Liver (tissue), 9 donors: ENCODE results near the gene PMP22. TPM values are rescaled to one million over a fixed set of nuclear protein-coding genes. Genes with fewer than 3 reads are reported as not detected.
A peak's percentile ranks its signal among the peaks of the same experiment; 100 is the strongest.

Experiments used
- DNase-seq: peaks from one replicate; pipeline ENCODE4 v3.0.0-alpha.2; 2017; ENCODE audit warnings: low spot score
- H3K27ac ChIP-seq, 2 donors: one replicate each; pipeline ENCODE4 v1.7.0; 2013; ENCODE audit warnings: inconsistent platforms in 2 of 2, low read length in 2 of 2, control low read depth in 1 of 2, low read depth in 1 of 2, mild to moderate bottlenecking in 1 of 2
- H3K27me3 ChIP-seq, 4 donors: one replicate each; pipeline versions ENCODE4 v1.6.1 to v1.7.0; 2013; ENCODE audit warnings: low read length in 3 of 4, inconsistent platforms in 1 of 4, mild to moderate bottlenecking in 1 of 4, moderate library complexity in 1 of 4; ENCODE audit not compliant: control insufficient read depth in 4 of 4, insufficient read depth in 4 of 4
- H3K36me3 ChIP-seq, 4 donors: one replicate each; pipeline versions ENCODE4 v1.6.1 to v1.7.0; 2013; ENCODE audit warnings: low read length in 3 of 4, mild to moderate bottlenecking in 3 of 4, low read depth in 1 of 4, moderate library complexity in 1 of 4; ENCODE audit not compliant: control insufficient read depth in 4 of 4, insufficient read depth in 3 of 4
- H3K4me1 ChIP-seq, 4 donors: one replicate each; pipeline versions ENCODE4 v1.6.1 to v1.7.0; 2013; ENCODE audit warnings: low read length in 3 of 4, mild to moderate bottlenecking in 3 of 4, moderate library complexity in 1 of 4; ENCODE audit not compliant: control insufficient read depth in 4 of 4, insufficient read depth in 4 of 4
- H3K4me3 ChIP-seq, 3 donors: one replicate each; pipeline versions ENCODE4 v1.6.1 to v1.7.0; 2013; ENCODE audit warnings: low read length in 3 of 3, control low read depth in 1 of 3, low read depth in 1 of 3, mild to moderate bottlenecking in 1 of 3
- H3K9ac ChIP-seq, 2 donors: one replicate each; pipeline ENCODE4 v1.7.0; 2013; ENCODE audit warnings: low read length in 2 of 2, mild to moderate bottlenecking in 2 of 2, moderate library complexity in 2 of 2, control low read depth in 1 of 2, low read depth in 1 of 2
- H3K9me3 ChIP-seq, 4 donors: one replicate each; pipeline versions ENCODE4 v1.6.1 to v1.7.0; 2013; ENCODE audit warnings: low read length in 3 of 4; ENCODE audit not compliant: control insufficient read depth in 4 of 4
- EGR1 ChIP-seq, 2 donors: IDR thresholded peaks; 2 replicates each; pipeline ENCODE4 v1.6.1; 2016 to 2018; ENCODE audit warnings: antibody characterized with exemption in 2 of 2, low read depth in 2 of 2
- FOXA1 ChIP-seq: IDR thresholded peaks from 2 replicates; pipeline ENCODE4 v1.6.1; 2016; ENCODE audit warnings: antibody characterized with exemption
- GABPA ChIP-seq, 2 donors: IDR thresholded peaks in 1 of 2; conservative IDR thresholded peaks in 1 of 2; 2 replicates each; pipeline ENCODE4 v1.6.1; 2016; ENCODE audit warnings: antibody characterized with exemption in 2 of 2, mild to moderate bottlenecking in 1 of 2, moderate library complexity in 1 of 2
- HNF4A ChIP-seq, 2 donors: conservative IDR thresholded peaks; 2 replicates each; pipeline ENCODE4 v1.6.1; 2016; ENCODE audit warnings: antibody characterized with exemption in 2 of 2, mild to moderate bottlenecking in 2 of 2
- HNF4G ChIP-seq: IDR thresholded peaks from 2 replicates; pipeline ENCODE4 v1.6.1; 2016; ENCODE audit warnings: antibody characterized with exemption
- JUND ChIP-seq, 2 donors: IDR thresholded peaks; 2 replicates each; pipeline ENCODE4 v1.6.1; 2016; ENCODE audit warnings: antibody characterized with exemption in 2 of 2
- NR2F2 ChIP-seq: IDR thresholded peaks from 2 replicates; pipeline ENCODE4 v1.6.1; 2016; ENCODE audit warnings: antibody characterized with exemption
- RAD21 ChIP-seq, 2 donors: IDR thresholded peaks; 2 replicates each; pipeline ENCODE4 v1.6.1; 2016; ENCODE audit warnings: antibody characterized with exemption in 2 of 2, mild to moderate bottlenecking in 2 of 2
- RXRA ChIP-seq, 2 donors: IDR thresholded peaks; 2 replicates each; pipeline ENCODE4 v1.6.1; 2017 to 2018; ENCODE audit warnings: antibody characterized with exemption in 2 of 2, mild to moderate bottlenecking in 1 of 2
- TAF1 ChIP-seq: conservative IDR thresholded peaks from 2 replicates; pipeline ENCODE4 v1.6.1; 2016; ENCODE audit warnings: antibody characterized with exemption, mild to moderate bottlenecking
- YY1 ChIP-seq: IDR thresholded peaks from 2 replicates; pipeline ENCODE4 v1.6.1; 2016; ENCODE audit warnings: antibody characterized with exemption, mild to moderate bottlenecking
- WGBS: extraction: QIAGEN DNeasy Blood & Tissue Kit; methylation state at CpG from one replicate; pipeline ENCODE4 v1.1.7; 2013; 5-methylcytosine and 5-hydroxymethylcytosine counted together
- polyA plus RNA-seq, 2 donors: library from polyadenylated mRNA; stranded (reverse) in 1 of 2; unstranded in 1 of 2; fragments of 200-250 nt in 1 of 2; fragments of >200 nt in 1 of 2; fragmentation: Nextera tagmentation in 1 of 2; extraction: Ambion mirVana in 1 of 2; gene quantifications; one replicate each; pipeline versions ENCODE4 v1.2.1 to v1.2.3, GENCODE V29; 2013 to 2015
- total RNA-seq, 2 donors: library from RNA; depleted of rRNA; stranded (reverse); fragments of >200 nt; gene quantifications; one replicate each; pipeline ENCODE4 v1.2.3, GENCODE V29; 2014
- TF ChIP-seq, protein P1 (sequence below): IDR thresholded peaks from 2 replicates; pipeline ENCODE4 v1.6.1; 2016; ENCODE audit warnings: antibody characterized with exemption, mild to moderate bottlenecking
- TF ChIP-seq, protein P2 (sequence below): IDR thresholded peaks from 2 replicates; pipeline ENCODE4 v1.6.1; 2016; ENCODE audit warnings: antibody characterized with exemption
- TF ChIP-seq, protein P3 (sequence below): fragments of 150-350 bp; IDR thresholded peaks from 2 replicates; pipeline ENCODE4 v1.5.1; 2017; ENCODE audit warnings: improper control_type of control experiment, low read depth, low read length; ENCODE audit not compliant: missing input control
- donor health status: healthy.
- donor health status: healthy.
- donor health status: healthy.
- donor health status: healthy.
- donor health status: healthy.

Gene PMP22
- total and polyA plus RNA-seq, 4 donors = 3.2 to 9.1 (median 5.7) TPM

DNA sequence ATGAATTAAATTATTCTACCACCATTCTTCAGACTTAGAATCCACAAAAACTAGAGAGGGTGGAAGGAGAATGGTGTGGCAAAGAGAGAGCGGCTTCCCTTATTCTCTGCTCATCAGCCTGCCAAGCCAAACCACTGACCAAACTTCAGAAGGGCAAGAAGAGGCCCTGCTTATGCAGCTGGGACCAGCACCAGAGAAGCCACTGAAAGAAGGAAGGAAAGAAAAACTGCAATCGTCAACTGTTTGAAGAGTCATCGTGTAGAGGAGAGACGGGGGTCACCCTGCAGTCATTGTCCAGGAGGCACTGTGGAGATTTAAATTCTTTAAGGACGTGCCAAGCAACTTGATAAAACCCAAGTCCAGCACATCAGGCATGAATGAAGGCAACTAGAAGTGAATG, 15.6 kb downstream of the PMP22 start:
- TF ChIP-seq, protein P1, sequence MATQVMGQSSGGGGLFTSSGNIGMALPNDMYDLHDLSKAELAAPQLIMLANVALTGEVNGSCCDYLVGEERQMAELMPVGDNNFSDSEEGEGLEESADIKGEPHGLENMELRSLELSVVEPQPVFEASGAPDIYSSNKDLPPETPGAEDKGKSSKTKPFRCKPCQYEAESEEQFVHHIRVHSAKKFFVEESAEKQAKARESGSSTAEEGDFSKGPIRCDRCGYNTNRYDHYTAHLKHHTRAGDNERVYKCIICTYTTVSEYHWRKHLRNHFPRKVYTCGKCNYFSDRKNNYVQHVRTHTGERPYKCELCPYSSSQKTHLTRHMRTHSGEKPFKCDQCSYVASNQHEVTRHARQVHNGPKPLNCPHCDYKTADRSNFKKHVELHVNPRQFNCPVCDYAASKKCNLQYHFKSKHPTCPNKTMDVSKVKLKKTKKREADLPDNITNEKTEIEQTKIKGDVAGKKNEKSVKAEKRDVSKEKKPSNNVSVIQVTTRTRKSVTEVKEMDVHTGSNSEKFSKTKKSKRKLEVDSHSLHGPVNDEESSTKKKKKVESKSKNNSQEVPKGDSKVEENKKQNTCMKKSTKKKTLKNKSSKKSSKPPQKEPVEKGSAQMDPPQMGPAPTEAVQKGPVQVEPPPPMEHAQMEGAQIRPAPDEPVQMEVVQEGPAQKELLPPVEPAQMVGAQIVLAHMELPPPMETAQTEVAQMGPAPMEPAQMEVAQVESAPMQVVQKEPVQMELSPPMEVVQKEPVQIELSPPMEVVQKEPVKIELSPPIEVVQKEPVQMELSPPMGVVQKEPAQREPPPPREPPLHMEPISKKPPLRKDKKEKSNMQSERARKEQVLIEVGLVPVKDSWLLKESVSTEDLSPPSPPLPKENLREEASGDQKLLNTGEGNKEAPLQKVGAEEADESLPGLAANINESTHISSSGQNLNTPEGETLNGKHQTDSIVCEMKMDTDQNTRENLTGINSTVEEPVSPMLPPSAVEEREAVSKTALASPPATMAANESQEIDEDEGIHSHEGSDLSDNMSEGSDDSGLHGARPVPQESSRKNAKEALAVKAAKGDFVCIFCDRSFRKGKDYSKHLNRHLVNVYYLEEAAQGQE = no peak
- no peak for TF ChIP-seq HNF4G
- TF ChIP-seq, protein P2, sequence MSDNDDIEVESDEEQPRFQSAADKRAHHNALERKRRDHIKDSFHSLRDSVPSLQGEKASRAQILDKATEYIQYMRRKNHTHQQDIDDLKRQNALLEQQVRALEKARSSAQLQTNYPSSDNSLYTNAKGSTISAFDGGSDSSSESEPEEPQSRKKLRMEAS = no peak
- TF ChIP-seq EGR1 (IDR thresholded peaks at IDR 0.05; ENCODE audit: low read depth in 2 of 2) = no peak
- TF ChIP-seq FOXA1 = no peak
- TF ChIP-seq RXRA (IDR thresholded peaks at IDR 0.05) = no peak
- 80% methylated on average over 5 of the region's 5 CpGs for WGBS
- Histone ChIP-seq H3K4me1 (no peaks in the 10 kb centered on the region), H3K4me3 (no peak overlapping the region), H3K9me3 (no peaks in the 10 kb centered on the region), H3K27me3 (no peaks in the 10 kb centered on the region), H3K36me3 (no peaks in the 10 kb centered on the region), H3K27ac (no peak overlapping the region), H3K9ac (no peak overlapping the region)
- no peak for DNase-seq

DNA sequence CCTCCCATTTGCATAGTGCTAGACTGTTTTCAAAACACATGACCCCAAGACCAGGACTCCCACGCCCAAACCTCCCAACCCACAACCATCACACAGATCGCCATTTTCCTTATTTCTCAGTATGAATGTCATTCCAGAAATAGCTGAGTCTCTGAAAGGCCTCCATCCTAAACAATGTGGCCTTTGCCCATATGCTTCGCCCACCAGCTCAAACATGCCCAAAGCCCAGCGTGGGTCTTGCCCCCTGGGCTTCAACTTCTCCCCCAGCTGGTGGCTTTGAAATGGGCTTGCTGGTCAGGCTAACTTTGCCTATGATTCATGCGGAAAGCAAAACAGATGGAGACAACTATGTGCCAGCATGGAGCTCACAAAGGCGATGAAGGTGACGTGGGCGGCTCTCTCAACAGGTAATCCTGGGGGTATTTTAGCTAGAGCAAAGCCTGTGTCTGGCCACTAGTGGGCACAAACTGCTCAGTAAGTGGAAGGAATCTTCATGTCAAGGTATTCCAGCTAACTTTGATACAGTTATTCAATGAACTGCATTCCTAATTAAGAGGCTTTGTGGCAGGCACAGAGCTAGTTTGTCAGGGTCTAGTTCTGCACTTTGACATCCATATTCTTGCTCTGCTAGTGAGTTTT, 17.1 kb downstream of the PMP22 start:
- TF ChIP-seq RAD21 (IDR thresholded peaks at IDR 0.05) (peak; percentile 8 to 51), NR2F2 (no peak), YY1 (no peak)
- TF ChIP-seq, protein P3, sequence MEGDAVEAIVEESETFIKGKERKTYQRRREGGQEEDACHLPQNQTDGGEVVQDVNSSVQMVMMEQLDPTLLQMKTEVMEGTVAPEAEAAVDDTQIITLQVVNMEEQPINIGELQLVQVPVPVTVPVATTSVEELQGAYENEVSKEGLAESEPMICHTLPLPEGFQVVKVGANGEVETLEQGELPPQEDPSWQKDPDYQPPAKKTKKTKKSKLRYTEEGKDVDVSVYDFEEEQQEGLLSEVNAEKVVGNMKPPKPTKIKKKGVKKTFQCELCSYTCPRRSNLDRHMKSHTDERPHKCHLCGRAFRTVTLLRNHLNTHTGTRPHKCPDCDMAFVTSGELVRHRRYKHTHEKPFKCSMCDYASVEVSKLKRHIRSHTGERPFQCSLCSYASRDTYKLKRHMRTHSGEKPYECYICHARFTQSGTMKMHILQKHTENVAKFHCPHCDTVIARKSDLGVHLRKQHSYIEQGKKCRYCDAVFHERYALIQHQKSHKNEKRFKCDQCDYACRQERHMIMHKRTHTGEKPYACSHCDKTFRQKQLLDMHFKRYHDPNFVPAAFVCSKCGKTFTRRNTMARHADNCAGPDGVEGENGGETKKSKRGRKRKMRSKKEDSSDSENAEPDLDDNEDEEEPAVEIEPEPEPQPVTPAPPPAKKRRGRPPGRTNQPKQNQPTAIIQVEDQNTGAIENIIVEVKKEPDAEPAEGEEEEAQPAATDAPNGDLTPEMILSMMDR = no peak
- Histone ChIP-seq H3K9ac (no peak overlapping the region), H3K27me3 (no peaks in the 10 kb centered on the region), H3K4me1 (no peaks in the 10 kb centered on the region), H3K4me3 (no peak overlapping the region), H3K27ac (no peak overlapping the region), H3K9me3 (no peaks in the 10 kb centered on the region), H3K36me3 (no peaks in the 10 kb centered on the region)
- no peak for DNase-seq
- WGBS = 95% methylated on average over 8 of the region's 8 CpGs

DNA sequence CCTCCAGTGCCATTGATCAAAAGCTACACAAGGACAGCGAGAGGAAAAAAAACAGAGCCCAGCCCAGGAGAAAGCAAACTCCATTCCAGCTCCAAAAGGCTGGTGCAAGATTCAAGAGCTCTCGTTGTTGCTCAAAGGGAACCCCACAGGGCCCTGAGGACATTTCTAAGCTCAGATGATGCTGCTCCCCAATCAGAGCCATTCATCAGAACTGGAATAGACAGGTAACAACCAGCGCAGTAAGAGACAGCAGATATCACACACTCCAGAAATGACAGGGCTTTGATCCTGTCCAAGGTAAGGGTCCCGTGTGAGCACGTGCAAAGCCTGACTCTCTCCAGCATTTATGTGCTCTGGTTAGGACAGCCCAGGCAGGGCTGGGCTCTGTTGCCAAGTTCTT, 20.1 kb downstream of the PMP22 start:
- Histone ChIP-seq H3K27me3 (no peaks in the 10 kb centered on the region), H3K4me3 (no peak overlapping the region), H3K4me1 (peaks cover 0 to 1% (median 0%) of the 10 kb centered on the region in 4 donors), H3K9me3 (no peaks in the 10 kb centered on the region), H3K27ac (no peak overlapping the region), H3K9ac (no peak overlapping the region), H3K36me3 (no peaks in the 10 kb centered on the region)
- DNase-seq = peak; percentile 1
- WGBS = 86% methylated on average over 5 of the region's 5 CpGs
- TF ChIP-seq EGR1 (IDR thresholded peaks at IDR 0.05; ENCODE audit: low read depth in 2 of 2) (no peak), JUND (IDR thresholded peaks at IDR 0.05) (no peak), YY1 (no peak), GABPA (IDR thresholded peaks at IDR 0.05 in 1 of 2, conservative IDR thresholded peaks at IDR 0.05 in 1 of 2) (no peak), RXRA (IDR thresholded peaks at IDR 0.05) (no peak), RAD21 (IDR thresholded peaks at IDR 0.05) (no peak), TAF1 (no peak), FOXA1 (no peak), HNF4A (conservative IDR thresholded peaks at IDR 0.05) (no peak), HNF4G (no peak)
- TF ChIP-seq, protein P2 = no peak
- TF ChIP-seq, protein P1 = no peak
